GM12801 (cell line): ENCODE results near the gene KCNT2.

ENCODE experiments used
- CTCF ChIP-seq: IDR thresholded peaks from one replicate; pipeline ENCODE4 v1.5.1; 2011; ENCODE audit warnings: control low read depth; ENCODE audit not compliant: insufficient read length; ENCODE audit errors: extremely low read depth

KCNT2 gene

GRCh38 chr1:196366817-196367495 is 241.3 kb downstream of the KCNT2 start:
- no peak for TF ChIP-seq CTCF

GRCh38 chr1:196361112-196361714 is 247.0 kb downstream of the KCNT2 start:
- no peak for TF ChIP-seq CTCF

- no peak for TF ChIP-seq CTCF
Observed at GRCh38 chr1:196357913-196358312, 250.3 kb downstream of the KCNT2 start.

GRCh38 chr1:196355206-196355786 is 252.9 kb downstream of the KCNT2 start:
- no peak for TF ChIP-seq CTCF

- no peak for TF ChIP-seq CTCF
Observed at GRCh38 chr1:196344453-196344852, 263.8 kb downstream of the KCNT2 start.

- no peak for TF ChIP-seq CTCF
Observed at GRCh38 chr1:196324345-196324744, 283.9 kb downstream of the KCNT2 start.

GRCh38 chr1:196323869-196324268 is 284.4 kb downstream of the KCNT2 start:
- TF ChIP-seq CTCF: no peak
